ENCODE measurements around the gene OR2V1. TPM values are rescaled to one million over a fixed set of nuclear protein-coding genes. Genes with fewer than 3 reads are reported as not detected.

OR2V1 gene
- total RNA-seq, 1 experiment from 2014 or later, result not detected

DNA sequence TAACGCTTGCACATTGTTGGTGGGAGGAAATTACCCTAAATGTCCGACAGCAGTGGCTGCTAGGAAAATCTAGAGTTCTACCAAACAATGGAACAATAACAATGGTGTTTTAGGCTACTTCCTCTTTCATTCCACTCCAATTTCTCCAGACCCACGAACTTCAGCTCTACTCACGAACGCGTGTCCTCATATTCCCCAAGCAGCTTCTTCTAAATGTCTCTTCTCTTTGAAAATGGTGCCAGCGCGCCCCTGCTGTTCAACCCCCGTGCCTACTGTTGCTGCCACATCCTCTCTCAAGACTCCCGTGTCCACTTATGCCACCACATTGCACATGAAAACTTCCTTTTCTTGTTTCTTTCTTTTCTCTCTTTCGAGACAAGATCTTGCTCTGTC lies 42.1 kb upstream of the OR2V1 start:
- BruUV-seq (replicated peaks), result no TSS peak
- no peak for TF ChIP-seq SIN3A (IDR thresholded peaks at IDR 0.05; ENCODE audit: low read depth)
- TF ChIP-seq CEBPB (IDR thresholded peaks at IDR 0.05; ENCODE audit: low read depth), result no peak
- no peak for TF ChIP-seq SP1 (IDR thresholded peaks at IDR 0.05; ENCODE audit: low read depth)
- TF ChIP-seq YY1 (IDR thresholded peaks at IDR 0.05; ENCODE audit: extremely low read depth, insufficient replicate concordance, low read depth, low read length), result no peak
- TF ChIP-seq, protein P1, sequence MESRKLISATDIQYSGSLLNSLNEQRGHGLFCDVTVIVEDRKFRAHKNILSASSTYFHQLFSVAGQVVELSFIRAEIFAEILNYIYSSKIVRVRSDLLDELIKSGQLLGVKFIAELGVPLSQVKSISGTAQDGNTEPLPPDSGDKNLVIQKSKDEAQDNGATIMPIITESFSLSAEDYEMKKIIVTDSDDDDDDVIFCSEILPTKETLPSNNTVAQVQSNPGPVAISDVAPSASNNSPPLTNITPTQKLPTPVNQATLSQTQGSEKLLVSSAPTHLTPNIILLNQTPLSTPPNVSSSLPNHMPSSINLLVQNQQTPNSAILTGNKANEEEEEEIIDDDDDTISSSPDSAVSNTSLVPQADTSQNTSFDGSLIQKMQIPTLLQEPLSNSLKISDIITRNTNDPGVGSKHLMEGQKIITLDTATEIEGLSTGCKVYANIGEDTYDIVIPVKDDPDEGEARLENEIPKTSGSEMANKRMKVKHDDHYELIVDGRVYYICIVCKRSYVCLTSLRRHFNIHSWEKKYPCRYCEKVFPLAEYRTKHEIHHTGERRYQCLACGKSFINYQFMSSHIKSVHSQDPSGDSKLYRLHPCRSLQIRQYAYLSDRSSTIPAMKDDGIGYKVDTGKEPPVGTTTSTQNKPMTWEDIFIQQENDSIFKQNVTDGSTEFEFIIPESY (IDR thresholded peaks at IDR 0.05; ENCODE audit: extremely low read depth, insufficient replicate concordance, low read length), result no peak
- TF ChIP-seq CTCF (IDR thresholded peaks at IDR 0.05 in 2 of 3, conservative IDR thresholded peaks at IDR 0.05 in 1 of 3; ENCODE audit: borderline replicate concordance in 1 of 3, insufficient read depth in 1 of 3, low read depth in 2 of 3, low read length in 2 of 3), result peak in 2 of 3 experiments; percentile 37 to 46; a peak in 4 of 6 replicates
- TF ChIP-seq RAD21 (IDR thresholded peaks at IDR 0.05; ENCODE audit: low read depth), result no peak
- TF ChIP-seq MAX (IDR thresholded peaks at IDR 0.05), result no peak
- no peak for TF ChIP-seq ZFX (IDR thresholded peaks at IDR 0.05)
- peak; percentile 32 for TF ChIP-seq POLR2A (IDR thresholded peaks at IDR 0.05; ENCODE audit: borderline replicate concordance, extremely low read depth, insufficient read depth, insufficient read length)
- no peak for TF ChIP-seq POLR2AphosphoS5 (IDR thresholded peaks at IDR 0.05; ENCODE audit: low read depth, low read length)
- TF ChIP-seq FOSL1 (IDR thresholded peaks at IDR 0.05; ENCODE audit: low read depth), result no peak
- no peak for TF ChIP-seq REST (IDR thresholded peaks at IDR 0.05; ENCODE audit: low read depth)
- no peak for TF ChIP-seq EZH2 (IDR thresholded peaks at IDR 0.05)
- no peak for TF ChIP-seq CBX3 (IDR thresholded peaks at IDR 0.05; ENCODE audit: low read depth)
- no peak for DNase-seq (ENCODE audit: low read depth, low spot score)
- Histone ChIP-seq H3K36me3 (ENCODE audit: control insufficient read depth in 1 of 2, insufficient read depth in 2 of 2, low read length in 2 of 2) (no peaks in the 10 kb centered on the region), H3K4me1 (ENCODE audit: control insufficient read depth in 1 of 2, insufficient read depth in 2 of 2, low read length in 2 of 2) (peaks cover 18 to 59% of the 10 kb centered on the region in 2 experiments; a peak in 3 of 4 replicates), H3K27me3 (ENCODE audit: insufficient read depth, low read length) (no peaks in the 10 kb centered on the region), H3K9me2 (ENCODE audit: insufficient read depth) (no peaks in the 10 kb centered on the region), H3K79me2 (ENCODE audit: insufficient read depth, low read length) (no peaks in the 10 kb centered on the region), H3K9ac (ENCODE audit: low read length) (peak overlapping the region; percentile 64), H2AFZ (ENCODE audit: low read depth, low read length, poor library complexity, severe bottlenecking) (peak overlapping the region; percentile 97), H3K9me3 (ENCODE audit: control insufficient read depth in 1 of 2, insufficient read depth in 1 of 2, low read depth in 1 of 2, low read length in 2 of 2) (no peaks in the 10 kb centered on the region), H3K27ac (ENCODE audit: low read depth, low read length) (peak overlapping the region; percentile 71), H3K4me2 (ENCODE audit: low read length) (peak overlapping the region; percentile 90), H3K4me3 (replicated peaks in 1 of 2; ENCODE audit: low read depth in 1 of 2, low read length in 2 of 2) (peak overlapping the region; percentile 39 to 58), H4K20me1 (ENCODE audit: insufficient read depth) (no peaks in the 10 kb centered on the region)
- ChIA-PET CTCF (interaction anchor here (0.9 to 2.9 kb wide), 9 partner anchors 8 to 388 kb away, joined by 3 to 9 read pairs (median 4); no protein-coding TSS in a partner anchor), POLR2A (interaction anchor here (1.0 to 2.0 kb wide), 7 partner anchors 12 to 51 kb away, joined by 3 to 7 read pairs (median 4); partner anchors contain the start of gene TRIM41), RAD21 (ENCODE audit: low non-redundant PET in 1 of 2, low total read pairs in 2 of 2, uncharacterized antibody in 2 of 2, unreplicated experiment in 2 of 2) (interaction anchor here (0.6 to 1.1 kb wide), 2 partner anchors 21 to 34 kb away, joined by 3 to 4 read pairs; no protein-coding TSS in a partner anchor)
- ATAC-seq, result peak; percentile 12
- intact Hi-C loops (cut with micrococcal nuclease), result loop anchor here (1.0 to 5.0 kb wide), 4 partner anchors 16 to 311 kb away; partner anchors contain the start of genes TRIM41 and ZFP62
